SH-SY5Y (cell line): ENCODE measurements around the gene ATP8A2.

Experiments used
- GATA2 ChIP-seq: IDR thresholded peaks from 2 replicates; pipeline ENCODE4 v1.6.1; 2011; ENCODE audit warnings: mild to moderate bottlenecking, low read depth, low read length
- GATA3 ChIP-seq: IDR thresholded peaks from 2 replicates; pipeline ENCODE4 v1.6.1; 2011; ENCODE audit warnings: low read depth, mild to moderate bottlenecking, low read length, moderate library complexity

The ATP8A2 gene

GRCh38 chr13:25965596-25965995 lies 593.8 kb downstream of the ATP8A2 start:
- TF ChIP-seq GATA3, result no peak
- no peak for TF ChIP-seq GATA2

GRCh38 chr13:25966086-25966485 lies 594.3 kb downstream of the ATP8A2 start:
- no peak for TF ChIP-seq GATA3
- TF ChIP-seq GATA2, result peak; percentile 8; the same call in 1 of the 2 replicates

- no peak for TF ChIP-seq GATA3
- TF ChIP-seq GATA2, result no peak
Observed at GRCh38 chr13:25967144-25967543, 595.4 kb downstream of the ATP8A2 start.

- TF ChIP-seq GATA2 (no peak), GATA3 (no peak)
Observed at GRCh38 chr13:25971047-25971446, 599.3 kb downstream of the ATP8A2 start.

GRCh38 chr13:25971459-25972145 lies 599.8 kb downstream of the ATP8A2 start:
- TF ChIP-seq GATA3 (no peak), GATA2 (no peak)

GRCh38 chr13:25973085-25973484 lies 601.3 kb downstream of the ATP8A2 start:
- no peak for TF ChIP-seq GATA2
- TF ChIP-seq GATA3, result no peak

- no peak for TF ChIP-seq GATA2
- TF ChIP-seq GATA3, result no peak
Observed at GRCh38 chr13:25973576-25973975, 601.8 kb downstream of the ATP8A2 start.

GRCh38 chr13:25977216-25977615 lies 605.4 kb downstream of the ATP8A2 start:
- TF ChIP-seq GATA2, result no peak
- TF ChIP-seq GATA3, result no peak

GRCh38 chr13:25977671-25978070 lies 605.9 kb downstream of the ATP8A2 start:
- no peak for TF ChIP-seq GATA3
- no peak for TF ChIP-seq GATA2

GRCh38 chr13:25978961-25979360 lies 607.2 kb downstream of the ATP8A2 start:
- TF ChIP-seq GATA2, result no peak
- TF ChIP-seq GATA3, result no peak

GRCh38 chr13:25979371-25979770 lies 607.6 kb downstream of the ATP8A2 start:
- no peak for TF ChIP-seq GATA2
- no peak for TF ChIP-seq GATA3

GRCh38 chr13:25980255-25980654 lies 608.5 kb downstream of the ATP8A2 start:
- no peak for TF ChIP-seq GATA3
- TF ChIP-seq GATA2, result no peak

GRCh38 chr13:25981060-25981459 lies 609.3 kb downstream of the ATP8A2 start:
- TF ChIP-seq GATA3 (no peak), GATA2 (no peak)

GRCh38 chr13:25982907-25983306 lies 611.1 kb downstream of the ATP8A2 start:
- no peak for TF ChIP-seq GATA2
- TF ChIP-seq GATA3, result no peak

GRCh38 chr13:25987987-25988386 lies 616.2 kb downstream of the ATP8A2 start:
- TF ChIP-seq GATA3, result no peak
- no peak for TF ChIP-seq GATA2

- TF ChIP-seq GATA3 (no peak), GATA2 (no peak)
Observed at GRCh38 chr13:25988661-25989060, 616.9 kb downstream of the ATP8A2 start.
